Measurements from ENCODE around the gene SMAD6.

SMAD6 gene

DNA sequence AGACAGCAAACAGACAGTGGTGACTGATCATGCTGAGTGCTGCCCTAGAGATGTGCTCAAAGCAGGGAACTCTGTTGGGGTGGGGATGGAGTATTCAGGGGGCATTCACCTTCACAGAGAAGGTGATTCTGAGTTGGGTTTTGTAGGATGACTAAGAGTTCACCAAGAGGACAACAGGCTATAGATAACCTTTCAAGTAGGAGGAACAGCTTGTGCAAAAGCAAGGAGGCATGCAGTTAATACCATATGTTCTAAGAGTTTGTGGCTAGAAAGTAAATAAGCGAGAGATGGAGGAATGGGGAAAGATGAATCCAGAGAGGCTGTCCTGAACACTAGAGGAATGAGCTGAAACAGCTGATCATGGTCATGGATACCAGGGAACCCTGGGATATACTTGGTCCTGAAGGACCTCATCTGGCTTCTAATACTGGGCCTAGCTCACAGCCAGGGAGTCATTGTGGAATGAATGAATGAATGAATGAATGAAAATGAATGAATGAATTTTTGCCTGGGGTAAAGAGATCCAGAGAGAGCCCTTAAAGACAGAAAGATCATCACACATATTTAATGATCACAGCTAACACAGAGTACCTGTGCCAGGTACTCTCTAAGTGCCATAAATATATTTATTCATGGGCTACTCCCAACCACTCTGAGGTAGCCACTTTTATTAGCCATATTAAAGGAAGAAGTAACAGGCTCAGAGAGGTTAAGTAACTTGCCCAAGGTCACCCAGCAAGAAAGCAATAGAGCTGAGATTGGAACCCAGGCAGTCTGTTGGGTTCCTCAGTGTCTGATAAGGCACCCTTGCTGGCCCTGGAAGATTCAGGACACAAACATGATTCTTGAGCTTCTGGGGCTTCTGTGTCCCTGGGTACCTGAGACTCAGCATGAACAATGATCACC, 22.0 kb downstream of the SMAD6 start:
- Histone ChIP-seq H3K9ac (no peak overlapping the region), H3K4me1 (no peaks in the 10 kb centered on the region), H3K36me3 (no peaks in the 10 kb centered on the region), H3K9me3 (no peaks in the 10 kb centered on the region), H3K4me2 (no peak overlapping the region), H3K4me3 (no peak overlapping the region), H3K27ac (no peak overlapping the region), H4K20me1 (no peaks in the 10 kb centered on the region), H3K27me3 (no peaks in the 10 kb centered on the region)
- no peak for TF ChIP-seq Cebpa-rat (IDR thresholded peaks at IDR 0.05)

- Histone ChIP-seq H3K27ac (no peak overlapping the region), H3K4me3 (no peak overlapping the region), H4K20me1 (no peaks in the 10 kb centered on the region), H3K9me3 (no peaks in the 10 kb centered on the region), H3K4me2 (no peak overlapping the region), H3K27me3 (no peaks in the 10 kb centered on the region), H3K36me3 (no peaks in the 10 kb centered on the region), H3K9ac (no peak overlapping the region), H3K4me1 (no peaks in the 10 kb centered on the region)
- TF ChIP-seq Cebpa-rat (IDR thresholded peaks at IDR 0.05): no peak
Measured at GRCh38 chr15:66724732-66725463, 22.9 kb downstream of the SMAD6 start.

DNA sequence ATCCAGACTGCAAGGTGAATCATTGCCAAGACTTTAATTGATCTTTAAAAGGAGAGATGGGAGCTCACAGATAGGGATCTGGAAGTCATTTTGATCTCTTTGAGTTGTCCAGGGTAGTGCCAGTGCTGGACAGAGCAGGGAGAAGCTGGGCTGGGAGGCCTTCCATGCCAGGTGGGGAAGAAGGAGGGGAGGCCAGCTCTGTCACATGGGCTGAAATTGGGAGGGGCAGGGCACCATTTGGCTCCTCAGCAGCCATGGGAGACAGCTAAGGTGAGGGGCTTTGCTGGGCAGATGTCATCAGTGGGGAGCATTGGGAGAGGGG, 23.4 kb downstream of the SMAD6 start:
- Histone ChIP-seq H3K36me3 (no peaks in the 10 kb centered on the region), H3K9me3 (no peaks in the 10 kb centered on the region), H3K27ac (no peak overlapping the region), H3K4me2 (no peak overlapping the region), H4K20me1 (no peaks in the 10 kb centered on the region), H3K9ac (no peak overlapping the region), H3K4me1 (no peaks in the 10 kb centered on the region), H3K4me3 (no peak overlapping the region), H3K27me3 (no peaks in the 10 kb centered on the region)
- no peak for TF ChIP-seq Cebpa-rat (IDR thresholded peaks at IDR 0.05)

- no peak for TF ChIP-seq Cebpa-rat (IDR thresholded peaks at IDR 0.05)
- Histone ChIP-seq H3K9me3 (no peaks in the 10 kb centered on the region), H4K20me1 (no peaks in the 10 kb centered on the region), H3K4me1 (no peaks in the 10 kb centered on the region), H3K4me3 (no peak overlapping the region), H3K4me2 (no peak overlapping the region), H3K9ac (no peak overlapping the region), H3K27me3 (no peaks in the 10 kb centered on the region), H3K36me3 (no peaks in the 10 kb centered on the region), H3K27ac (no peak overlapping the region)
Measured at GRCh38 chr15:66726386-66726785, 24.4 kb downstream of the SMAD6 start.

- H3K9me3 ChIP-seq: no peaks in the 10 kb centered on the region
- no peak overlapping the region for H3K9ac ChIP-seq
- no peak overlapping the region for H3K4me2 ChIP-seq
- no peaks in the 10 kb centered on the region for H4K20me1 ChIP-seq
- H3K27ac ChIP-seq: no peak overlapping the region
- no peaks in the 10 kb centered on the region for H3K4me1 ChIP-seq
- TF ChIP-seq Cebpa-rat (IDR thresholded peaks at IDR 0.05): no peak
- no peaks in the 10 kb centered on the region for H3K27me3 ChIP-seq
- H3K36me3 ChIP-seq: no peaks in the 10 kb centered on the region
- no peak overlapping the region for H3K4me3 ChIP-seq
Measured at GRCh38 chr15:66729331-66729951, 27.4 kb downstream of the SMAD6 start.

- H3K4me3 ChIP-seq: no peak overlapping the region
- TF ChIP-seq Cebpa-rat (IDR thresholded peaks at IDR 0.05): no peak
- H3K4me2 ChIP-seq: no peak overlapping the region
- no peak overlapping the region for H3K9ac ChIP-seq
- no peaks in the 10 kb centered on the region for H3K36me3 ChIP-seq
- H3K27me3 ChIP-seq: no peaks in the 10 kb centered on the region
- no peaks in the 10 kb centered on the region for H3K9me3 ChIP-seq
- no peak overlapping the region for H3K27ac ChIP-seq
- no peaks in the 10 kb centered on the region for H4K20me1 ChIP-seq
- H3K4me1 ChIP-seq: peaks cover 5% of the 10 kb centered on the region
Measured at GRCh38 chr15:66730168-66731021, 28.4 kb downstream of the SMAD6 start.

DNA sequence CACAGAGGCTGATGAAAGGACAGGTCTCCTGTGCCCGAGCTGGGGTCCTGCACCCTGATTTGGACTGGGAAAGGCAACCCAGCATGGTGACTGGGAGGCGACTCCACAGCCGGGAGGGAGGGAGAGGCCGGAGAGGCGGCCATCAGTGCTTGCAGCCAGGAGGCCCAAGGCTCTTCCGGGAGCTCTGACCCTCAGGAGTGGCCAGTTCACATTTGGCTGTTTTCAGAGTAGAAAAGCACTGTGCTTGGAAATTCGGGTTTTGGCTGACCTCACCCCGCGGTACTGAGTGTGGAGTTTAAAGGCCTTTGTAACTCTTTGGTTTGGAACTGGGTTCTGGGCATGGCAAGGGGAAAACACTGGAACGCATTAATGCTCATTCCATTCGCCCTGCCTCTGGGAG, 31.9 kb downstream of the SMAD6 start:
- TF ChIP-seq Cebpa-rat (IDR thresholded peaks at IDR 0.05): no peak
- no peaks in the 10 kb centered on the region for H3K9me3 ChIP-seq
- H3K4me2 ChIP-seq: no peak overlapping the region
- no peaks in the 10 kb centered on the region for H4K20me1 ChIP-seq
- H3K4me1 ChIP-seq: peaks cover 8% of the 10 kb centered on the region
- no peaks in the 10 kb centered on the region for H3K36me3 ChIP-seq
- no peak overlapping the region for H3K27ac ChIP-seq
- H3K27me3 ChIP-seq: no peaks in the 10 kb centered on the region
- H3K9ac ChIP-seq: no peak overlapping the region
- no peak overlapping the region for H3K4me3 ChIP-seq

GRCh38 chr15:66734961-66735908, 33.2 kb downstream of the SMAD6 start:
- Histone ChIP-seq H3K4me3 (no peak overlapping the region), H3K4me1 (peaks cover 8% of the 10 kb centered on the region), H3K36me3 (no peaks in the 10 kb centered on the region), H3K9me3 (no peaks in the 10 kb centered on the region), H3K27ac (no peak overlapping the region), H4K20me1 (no peaks in the 10 kb centered on the region), H3K9ac (no peak overlapping the region), H3K4me2 (no peak overlapping the region), H3K27me3 (no peaks in the 10 kb centered on the region)
- TF ChIP-seq Cebpa-rat (IDR thresholded peaks at IDR 0.05): no peak
